Natural killer cell (primary cell): ENCODE results near the gene PRSS33. TPM values are rescaled to one million over a fixed set of nuclear protein-coding genes. Genes with fewer than 3 reads are reported as not detected.

Source experiments
- ATAC-seq, 3 donors: fragments of 150-1000 bp in 2 of 3; fragments of 200-7000 bp in 1 of 3; cut with Tn5 transposase; 1 replicate in 1 of 3; 2 replicates in 2 of 3; pipeline ENCODE4 v1.10.0; 2021; ENCODE audit warnings: mild to moderate bottlenecking in 2 of 3, moderate library complexity in 2 of 3
- DNase-seq, 2 donors: peaks; one replicate each; pipeline versions ENCODE4 v3.0.0 to v3.0.0-alpha.2; 2013 to 2021; ENCODE audit warnings: mixed read lengths in 1 of 2
- H3K27ac ChIP-seq: one replicate; pipeline ENCODE4 v1.5.1; 2013; ENCODE audit warnings: mild to moderate bottlenecking, low read length
- H3K27me3 ChIP-seq: one replicate; pipeline ENCODE4 v1.6.1; 2013; ENCODE audit warnings: low read length; ENCODE audit not compliant: control insufficient read depth, insufficient read depth
- H3K36me3 ChIP-seq: one replicate; pipeline ENCODE4 v1.6.1; 2013; ENCODE audit warnings: low read length; ENCODE audit not compliant: control insufficient read depth, insufficient read depth
- H3K4me1 ChIP-seq: one replicate; pipeline ENCODE4 v1.6.1; 2013; ENCODE audit warnings: low read length; ENCODE audit not compliant: control insufficient read depth, insufficient read depth
- H3K4me3 ChIP-seq: one replicate; pipeline ENCODE4 v1.5.1; 2013; ENCODE audit warnings: low read length
- H3K9me3 ChIP-seq: one replicate; pipeline ENCODE4 v1.6.1; 2013; ENCODE audit warnings: low read length; ENCODE audit not compliant: control insufficient read depth, insufficient read depth
- H3K27ac Mint-ChIP-seq, 2 donors: one replicate each; pipeline ENCODE4 v1.8.0; 2022; ENCODE audit warnings: mild to moderate bottlenecking in 2 of 2, mixed read lengths in 2 of 2, moderate library complexity in 1 of 2
- H3K27me3 Mint-ChIP-seq, 2 donors: one replicate each; pipeline ENCODE4 v1.8.0; 2022; ENCODE audit warnings: low read depth in 2 of 2, mixed read lengths in 2 of 2
- H3K36me3 Mint-ChIP-seq: one replicate; pipeline ENCODE4 v1.8.0; 2022; ENCODE audit warnings: mixed read lengths
- H3K4me1 Mint-ChIP-seq, 2 donors: one replicate each; pipeline ENCODE4 v1.8.0; 2022; ENCODE audit warnings: mixed read lengths in 2 of 2
- H3K4me3 Mint-ChIP-seq: one replicate; pipeline ENCODE4 v1.8.0; 2022; ENCODE audit warnings: mild to moderate bottlenecking, moderate library complexity, mixed read lengths
- H3K9me3 Mint-ChIP-seq, 2 donors: one replicate each; pipeline ENCODE4 v1.8.0; 2022; ENCODE audit warnings: mixed read lengths in 2 of 2
- CTCF ChIP-seq: fragments of 200-600 bp; IDR thresholded peaks from one replicate; pipeline ENCODE4 v1.8.0; 2022; ENCODE audit warnings: antibody characterized with exemption
- WGBS: methylation state at CpG from one replicate; pipeline ENCODE4 v1.1.7; 2013; ENCODE audit warnings: missing lambda C conversion rate; ENCODE audit not compliant: insufficient coverage; 5-methylcytosine and 5-hydroxymethylcytosine counted together
- intact Hi-C: fragments of 100-400 bp; cut with micrococcal nuclease; formaldehyde crosslinking; loops from one replicate; pipeline ENCODE4 v1.14.2; 2022
- total RNA-seq, 4 donors: library from RNA; stranded (reverse); fragments of 120-200 nt in 1 of 4; gene quantifications; one replicate each; pipeline versions ENCODE4 v1.2.3 to v1.2.4, GENCODE V29; 2013 to 2022

Gene PRSS33
- total RNA-seq, 3 donors from 2014 or later (not counting 1 experiment from before 2014, with no cell fraction given): 0.20 to 0.63 (median 0.54) TPM

- 90% methylated on average over 14 of the region's 14 CpGs for WGBS
- Histone ChIP-seq H3K4me3 (no peak overlapping the region), H3K36me3 (no peaks in the 10 kb centered on the region), H3K27ac (no peak overlapping the region), H3K27me3 (no peaks in the 10 kb centered on the region), H3K4me1 (peaks cover 10% of the 10 kb centered on the region), H3K9me3 (no peaks in the 10 kb centered on the region)
- Mint-ChIP-seq H3K27me3 (peaks cover 0 to 3% of the 10 kb centered on the region in 2 donors), H3K36me3 (no peaks in the 10 kb centered on the region), H3K9me3 (no peaks in the 10 kb centered on the region), H3K4me3 (no peak overlapping the region), H3K4me1 (peaks cover 6 to 10% of the 10 kb centered on the region in 2 donors), H3K27ac (no peak overlapping the region)
- TF ChIP-seq CTCF: no peak
- ATAC-seq (no peak), DNase-seq (no peak)
- intact Hi-C loops: no loop called here
These were observed 40.6 kb upstream of the PRSS33 start for GRCh38 chr16:2827831-2828520.

GRCh38 chr16:2827374-2827791 is 40.0 kb upstream of the PRSS33 start:
- Mint-ChIP-seq H3K27me3 (no peaks in the 10 kb centered on the region), H3K4me3 (no peak overlapping the region), H3K27ac (no peak overlapping the region), H3K9me3 (no peaks in the 10 kb centered on the region), H3K4me1 (peaks cover under 1 to 5% of the 10 kb centered on the region in 2 donors), H3K36me3 (no peaks in the 10 kb centered on the region)
- Histone ChIP-seq H3K27me3 (no peaks in the 10 kb centered on the region), H3K4me3 (no peak overlapping the region), H3K9me3 (no peaks in the 10 kb centered on the region), H3K4me1 (peaks cover 10% of the 10 kb centered on the region), H3K27ac (no peak overlapping the region), H3K36me3 (no peaks in the 10 kb centered on the region)
- intact Hi-C loops: no loop called here
- no peak for TF ChIP-seq CTCF
- ATAC-seq (no peak), DNase-seq (no peak)
- WGBS: 90% methylated on average over 15 of the region's 15 CpGs

- intact Hi-C loops: no loop called here
- DNase-seq: no peak
- no peak for TF ChIP-seq CTCF
- Histone ChIP-seq H3K27me3 (no peaks in the 10 kb centered on the region), H3K27ac (no peak overlapping the region), H3K9me3 (no peaks in the 10 kb centered on the region), H3K36me3 (no peaks in the 10 kb centered on the region), H3K4me3 (no peak overlapping the region), H3K4me1 (peaks cover 10% of the 10 kb centered on the region)
- Mint-ChIP-seq H3K4me1 (peaks cover 0 to 5% of the 10 kb centered on the region in 2 donors), H3K4me3 (no peak overlapping the region), H3K27ac (no peak overlapping the region), H3K9me3 (no peaks in the 10 kb centered on the region), H3K27me3 (no peaks in the 10 kb centered on the region), H3K36me3 (no peaks in the 10 kb centered on the region)
- 88% methylated on average over 19 of the region's 19 CpGs for WGBS
- ATAC-seq: no peak
These were observed 39.4 kb upstream of the PRSS33 start for GRCh38 chr16:2826591-2827373.
